ENCODE data around the gene UBAC2. TPM values are rescaled to one million over a fixed set of nuclear protein-coding genes. Genes with fewer than 3 reads are reported as not detected.

UBAC2 gene
- total and polyA plus RNA-seq, 2 experiments from 2014 or later: 78.2 to 83.1 TPM

DNA sequence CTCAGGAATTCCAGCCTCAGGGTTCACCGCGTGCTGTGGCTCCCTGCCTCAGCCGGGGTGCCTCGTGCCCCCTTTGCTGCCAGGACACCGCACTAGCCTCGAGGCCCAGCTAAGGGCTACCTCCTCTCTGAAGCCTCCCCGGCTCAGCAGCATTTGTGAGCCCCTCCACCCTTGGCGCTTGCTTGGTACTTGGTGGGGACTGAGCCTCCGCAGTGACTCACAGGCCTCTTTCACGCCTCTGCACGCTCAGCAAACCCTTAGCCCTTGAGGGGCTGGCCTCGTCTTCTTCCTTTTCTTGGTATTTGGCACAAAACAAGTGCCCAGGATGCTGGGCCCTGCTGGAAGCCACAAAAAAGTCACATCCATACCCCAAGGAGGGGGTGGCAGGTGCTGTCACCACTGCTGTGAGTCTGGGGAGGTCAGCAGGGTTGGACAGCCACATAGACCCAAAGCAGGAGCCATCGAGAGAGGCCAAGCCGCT, 215.2 kb downstream of the UBAC2 start:
- Histone ChIP-seq H3K4me3 (no peak overlapping the region), H4K20me1 (ENCODE audit: insufficient read depth, poor library complexity, severe bottlenecking) (no peaks in the 10 kb centered on the region), H3K27ac (no peak overlapping the region), H2AFZ (no peak overlapping the region), H3K79me2 (no peaks in the 10 kb centered on the region), H3K4me1 (ENCODE audit: insufficient read depth) (no peaks in the 10 kb centered on the region), H3K4me2 (no peak overlapping the region), H3K9me3 (ENCODE audit: low read depth) (no peaks in the 10 kb centered on the region), H3K36me3 (replicated peaks; ENCODE audit: insufficient read depth, low read depth) (no peaks in the 10 kb centered on the region), H3K9me2 (replicated peaks; ENCODE audit: insufficient read depth) (no peaks in the 10 kb centered on the region), H3K27me3 (no peaks in the 10 kb centered on the region)
- WGBS (ENCODE audit: low lambda C conversion rate, missing lambda C conversion rate): 93% methylated on average over 14 of the region's 14 CpGs
- TF ChIP-seq EZH2phosphoT487 (IDR thresholded peaks at IDR 0.05; ENCODE audit: low read depth, severe bottlenecking, unreplicated experiment) (no peak), EZH2 (IDR thresholded peaks at IDR 0.05; ENCODE audit: borderline replicate concordance) (no peak)
- TF ChIP-seq, protein P1, sequence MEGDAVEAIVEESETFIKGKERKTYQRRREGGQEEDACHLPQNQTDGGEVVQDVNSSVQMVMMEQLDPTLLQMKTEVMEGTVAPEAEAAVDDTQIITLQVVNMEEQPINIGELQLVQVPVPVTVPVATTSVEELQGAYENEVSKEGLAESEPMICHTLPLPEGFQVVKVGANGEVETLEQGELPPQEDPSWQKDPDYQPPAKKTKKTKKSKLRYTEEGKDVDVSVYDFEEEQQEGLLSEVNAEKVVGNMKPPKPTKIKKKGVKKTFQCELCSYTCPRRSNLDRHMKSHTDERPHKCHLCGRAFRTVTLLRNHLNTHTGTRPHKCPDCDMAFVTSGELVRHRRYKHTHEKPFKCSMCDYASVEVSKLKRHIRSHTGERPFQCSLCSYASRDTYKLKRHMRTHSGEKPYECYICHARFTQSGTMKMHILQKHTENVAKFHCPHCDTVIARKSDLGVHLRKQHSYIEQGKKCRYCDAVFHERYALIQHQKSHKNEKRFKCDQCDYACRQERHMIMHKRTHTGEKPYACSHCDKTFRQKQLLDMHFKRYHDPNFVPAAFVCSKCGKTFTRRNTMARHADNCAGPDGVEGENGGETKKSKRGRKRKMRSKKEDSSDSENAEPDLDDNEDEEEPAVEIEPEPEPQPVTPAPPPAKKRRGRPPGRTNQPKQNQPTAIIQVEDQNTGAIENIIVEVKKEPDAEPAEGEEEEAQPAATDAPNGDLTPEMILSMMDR (IDR thresholded peaks at IDR 0.05; ENCODE audit: poor library complexity): no peak
- DNase-seq (ENCODE audit: low spot score): no peak

DNA sequence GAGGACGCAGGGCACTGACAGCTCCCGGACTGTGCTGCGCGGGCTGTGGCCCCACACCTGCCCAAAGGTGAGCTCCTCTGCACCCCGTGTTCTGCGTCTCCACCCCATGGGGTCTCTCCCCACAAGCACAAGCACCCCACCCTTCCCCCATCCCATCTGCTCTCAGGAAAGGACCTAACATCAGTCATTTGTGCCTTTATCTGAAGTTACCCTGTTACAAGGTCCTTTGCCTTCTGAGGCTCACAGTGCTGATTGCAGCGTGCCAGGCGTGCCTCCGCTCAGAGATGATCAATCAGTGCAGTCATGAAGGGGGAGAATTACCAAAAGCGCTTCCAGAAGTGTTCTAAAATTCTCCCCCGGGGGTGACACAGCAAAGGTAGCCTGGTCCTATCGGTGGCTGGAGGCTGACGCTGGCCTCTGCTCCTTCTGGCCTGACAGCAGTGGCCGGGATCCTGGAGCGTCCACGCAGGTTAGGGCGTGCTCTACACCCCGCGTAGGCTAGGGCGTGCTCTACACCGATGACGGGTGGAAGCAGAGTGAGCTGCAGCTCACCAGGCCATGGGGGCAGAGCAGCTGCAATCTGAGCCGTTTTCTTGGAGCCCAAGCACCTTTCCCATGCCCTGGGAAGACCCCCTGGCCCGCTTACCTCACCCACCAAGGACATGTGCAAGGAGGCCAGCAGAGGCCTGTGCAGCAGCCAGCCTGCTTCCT, 215.9 kb downstream of the UBAC2 start:
- Histone ChIP-seq H3K4me3 (no peak overlapping the region), H2AFZ (no peak overlapping the region), H4K20me1 (ENCODE audit: insufficient read depth, poor library complexity, severe bottlenecking) (no peaks in the 10 kb centered on the region), H3K27ac (no peak overlapping the region), H3K79me2 (no peaks in the 10 kb centered on the region), H3K4me1 (ENCODE audit: insufficient read depth) (no peaks in the 10 kb centered on the region), H3K4me2 (no peak overlapping the region), H3K27me3 (no peaks in the 10 kb centered on the region), H3K36me3 (replicated peaks; ENCODE audit: insufficient read depth, low read depth) (no peaks in the 10 kb centered on the region), H3K9me2 (replicated peaks; ENCODE audit: insufficient read depth) (no peaks in the 10 kb centered on the region), H3K9me3 (ENCODE audit: low read depth) (no peaks in the 10 kb centered on the region)
- TF ChIP-seq EZH2phosphoT487 (IDR thresholded peaks at IDR 0.05; ENCODE audit: low read depth, severe bottlenecking, unreplicated experiment) (no peak), EZH2 (IDR thresholded peaks at IDR 0.05; ENCODE audit: borderline replicate concordance) (no peak)
- TF ChIP-seq, protein P1 (IDR thresholded peaks at IDR 0.05; ENCODE audit: poor library complexity): no peak
- WGBS (ENCODE audit: low lambda C conversion rate, missing lambda C conversion rate): 93% methylated on average over 24 of the region's 24 CpGs
- no peak for DNase-seq (ENCODE audit: low spot score)

DNA sequence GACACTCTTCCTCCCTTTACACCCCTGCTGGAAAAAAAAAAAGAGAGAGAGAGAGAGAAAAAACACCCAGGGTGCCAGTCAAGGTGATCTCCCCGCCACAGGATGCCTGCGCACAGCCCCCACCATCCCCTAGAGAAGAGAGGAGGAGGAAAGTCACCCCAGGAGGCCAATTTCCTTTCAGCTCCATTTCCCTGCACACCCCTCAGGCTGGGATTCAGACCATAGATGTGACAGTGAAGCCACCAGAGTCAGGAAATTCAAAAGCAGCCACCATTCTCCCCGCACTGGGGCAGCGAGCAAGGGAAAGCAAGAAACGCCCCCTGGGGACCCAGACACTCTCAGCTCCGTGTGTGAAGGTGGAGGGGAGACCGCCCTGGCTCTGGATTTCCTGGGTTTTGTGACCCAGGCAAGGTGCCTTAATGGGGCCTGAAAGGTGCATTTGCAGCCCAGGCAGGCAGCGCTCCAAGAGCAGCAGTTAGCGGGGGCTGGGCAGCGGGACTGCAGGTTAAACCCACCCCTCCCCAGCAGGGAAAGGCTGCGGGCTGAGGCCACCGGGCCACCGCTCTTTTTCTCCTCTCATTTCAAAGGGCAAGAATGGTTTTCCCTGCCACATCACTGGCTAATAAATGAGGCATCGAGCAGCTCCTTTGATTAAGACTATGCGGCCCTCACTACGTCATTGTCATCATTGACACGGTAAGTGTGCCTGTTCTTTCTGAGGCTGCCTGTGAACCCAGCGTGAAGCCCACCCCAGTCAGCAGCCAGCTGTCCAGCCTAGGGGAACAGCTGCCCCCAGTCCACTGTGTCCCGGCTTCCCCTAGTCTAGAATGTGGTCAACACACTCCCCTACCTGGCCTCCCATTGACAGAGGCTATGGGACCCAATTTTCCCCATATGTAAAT, 216.8 kb downstream of the UBAC2 start:
- TF ChIP-seq EZH2 (IDR thresholded peaks at IDR 0.05; ENCODE audit: borderline replicate concordance): no peak
- no peak for TF ChIP-seq EZH2phosphoT487 (IDR thresholded peaks at IDR 0.05; ENCODE audit: low read depth, severe bottlenecking, unreplicated experiment)
- TF ChIP-seq, protein P1 (IDR thresholded peaks at IDR 0.05; ENCODE audit: poor library complexity): no peak
- H3K79me2 ChIP-seq: no peaks in the 10 kb centered on the region
- no peaks in the 10 kb centered on the region for H3K4me1 ChIP-seq (ENCODE audit: insufficient read depth)
- H3K27ac ChIP-seq: no peak overlapping the region
- H3K9me3 ChIP-seq (ENCODE audit: low read depth): no peaks in the 10 kb centered on the region
- H3K4me3 ChIP-seq: no peak overlapping the region
- no peak overlapping the region for H2AFZ ChIP-seq
- no peaks in the 10 kb centered on the region for H3K9me2 ChIP-seq (replicated peaks; ENCODE audit: insufficient read depth)
- 57% methylated on average over 19 of the region's 19 CpGs for WGBS (ENCODE audit: low lambda C conversion rate, missing lambda C conversion rate)
- no peaks in the 10 kb centered on the region for H3K27me3 ChIP-seq
- H3K4me2 ChIP-seq: no peak overlapping the region
- DNase-seq (ENCODE audit: low spot score): no peak
- H3K36me3 ChIP-seq (replicated peaks; ENCODE audit: insufficient read depth, low read depth): no peaks in the 10 kb centered on the region
- no peaks in the 10 kb centered on the region for H4K20me1 ChIP-seq (ENCODE audit: insufficient read depth, poor library complexity, severe bottlenecking)

Measured in hepatocyte (in vitro differentiated cells).